Measurements from ENCODE around the gene GPR89B. TPM values are rescaled to one million over a fixed set of nuclear protein-coding genes. Genes with fewer than 3 reads are reported as not detected.

Gene GPR89B
- total RNA-seq, 1 donor from 2014 or later, result 19.3 TPM

- peaks cover 24% of the 10 kb centered on the region for H3K4me1 Mint-ChIP-seq
- peak; percentile 94 for TF ChIP-seq CTCF (IDR thresholded peaks at IDR 0.05; ENCODE audit: unreplicated experiment)
- no peak overlapping the region for H3K27ac Mint-ChIP-seq
- H3K9me3 Mint-ChIP-seq, result no peaks in the 10 kb centered on the region
- no peak for DNase-seq (ENCODE audit: low spot score in 2 of 2, unreplicated experiment in 2 of 2)
- H3K27me3 Mint-ChIP-seq (ENCODE audit: low read depth), result peaks cover 6% of the 10 kb centered on the region
- H3K36me3 Mint-ChIP-seq, result no peaks in the 10 kb centered on the region
- no peak overlapping the region for H3K4me3 Mint-ChIP-seq
Measured at GRCh38 chr1:147892731-147893214, 35.4 kb upstream of the GPR89B start.

- TF ChIP-seq CTCF (IDR thresholded peaks at IDR 0.05; ENCODE audit: unreplicated experiment), result no peak
- H3K4me3 Mint-ChIP-seq, result no peak overlapping the region
- no peak for DNase-seq (ENCODE audit: low spot score in 2 of 2, unreplicated experiment in 2 of 2)
- H3K27ac Mint-ChIP-seq, result no peak overlapping the region
- H3K9me3 Mint-ChIP-seq, result no peaks in the 10 kb centered on the region
- no peaks in the 10 kb centered on the region for H3K36me3 Mint-ChIP-seq
- peaks cover 23% of the 10 kb centered on the region for H3K4me1 Mint-ChIP-seq
- peaks cover 7% of the 10 kb centered on the region for H3K27me3 Mint-ChIP-seq (ENCODE audit: low read depth)
Measured at GRCh38 chr1:147895123-147895522, 33.1 kb upstream of the GPR89B start.

GRCh38 chr1:147897029-147897752 lies 31.0 kb upstream of the GPR89B start:
- Mint-ChIP-seq H3K36me3 (no peaks in the 10 kb centered on the region), H3K27me3 (ENCODE audit: low read depth) (peaks cover 4% of the 10 kb centered on the region), H3K27ac (no peak overlapping the region), H3K9me3 (no peaks in the 10 kb centered on the region), H3K4me1 (peaks cover 19% of the 10 kb centered on the region), H3K4me3 (no peak overlapping the region)
- no peak for DNase-seq (ENCODE audit: low spot score in 2 of 2, unreplicated experiment in 2 of 2)
- TF ChIP-seq CTCF (IDR thresholded peaks at IDR 0.05; ENCODE audit: unreplicated experiment), result no peak

- H3K4me3 Mint-ChIP-seq, result no peak overlapping the region
- H3K4me1 Mint-ChIP-seq, result peaks cover 15% of the 10 kb centered on the region
- peaks cover 4% of the 10 kb centered on the region for H3K27me3 Mint-ChIP-seq (ENCODE audit: low read depth)
- no peak for TF ChIP-seq CTCF (IDR thresholded peaks at IDR 0.05; ENCODE audit: unreplicated experiment)
- H3K9me3 Mint-ChIP-seq, result no peaks in the 10 kb centered on the region
- no peak overlapping the region for H3K27ac Mint-ChIP-seq
- DNase-seq (ENCODE audit: low spot score in 2 of 2, unreplicated experiment in 2 of 2), result no peak
- H3K36me3 Mint-ChIP-seq, result no peaks in the 10 kb centered on the region
Measured at GRCh38 chr1:147897789-147898188, 30.4 kb upstream of the GPR89B start.

- DNase-seq (ENCODE audit: low spot score in 2 of 2, unreplicated experiment in 2 of 2), result no peak
- H3K27ac Mint-ChIP-seq, result no peak within 1 kb of the TSS
- no peak within 1 kb of the TSS for H3K4me3 Mint-ChIP-seq
- no peaks in the 10 kb centered on the region for H3K9me3 Mint-ChIP-seq
- TF ChIP-seq CTCF (IDR thresholded peaks at IDR 0.05; ENCODE audit: unreplicated experiment), result no peak
- H3K36me3 Mint-ChIP-seq, result no peaks in the 10 kb centered on the region
- peaks cover 4% of the 10 kb centered on the region for H3K4me1 Mint-ChIP-seq
- H3K27me3 Mint-ChIP-seq (ENCODE audit: low read depth), result peaks cover 12% of the 10 kb centered on the region
Measured at GRCh38 chr1:147902253-147902845, 25.9 kb upstream of the GPR89B start, which contains the start of gene GJA8. GJA8 (plus strand) TSS chr1:147902795; CDS start chr1:147907956, 5,161 bp downstream.

All from mesothelial cell of epicardium (in vitro differentiated cells).